DMS153 treated with DMSO at 0.1 percent for 48 hours (cell line): ENCODE data around the gene HPCAL4.

Source experiments
- DNase-seq: peaks from one replicate; lab custom pipeline; 2025; ENCODE audit not compliant: unreplicated experiment; lab: John Stamatoyannopoulos, UW

HPCAL4 gene

GRCh38 chr1:39704757-39705156 is 13.5 kb upstream of the HPCAL4 start:
- DNase-seq, result no peak

- DNase-seq, result peak; percentile 81
Observed at GRCh38 chr1:39701049-39701439, 9.8 kb upstream of the HPCAL4 start.

- DNase-seq, result no peak
Observed at GRCh38 chr1:39700348-39700747, 9.1 kb upstream of the HPCAL4 start.

GRCh38 chr1:39699419-39699818 is 8.2 kb upstream of the HPCAL4 start:
- no peak for DNase-seq

GRCh38 chr1:39698568-39698967 is 7.3 kb upstream of the HPCAL4 start:
- no peak for DNase-seq

- DNase-seq, result no peak
Observed at GRCh38 chr1:39696448-39696847, 5.2 kb upstream of the HPCAL4 start.

- DNase-seq, result no peak
Observed at GRCh38 chr1:39695016-39695415, 3.8 kb upstream of the HPCAL4 start.

GRCh38 chr1:39694026-39694425 is 2.8 kb upstream of the HPCAL4 start:
- DNase-seq, result no peak

GRCh38 chr1:39692152-39693074 is 1.2 kb upstream of the HPCAL4 start:
- peak; percentile 35 for DNase-seq

GRCh38 chr1:39690794-39691382 is 345 bp downstream of the HPCAL4 start:
- no peak for DNase-seq

- no peak for DNase-seq
Observed at GRCh38 chr1:39690225-39690624, 1.0 kb downstream of the HPCAL4 start.

- peak; percentile 33 for DNase-seq
Observed at GRCh38 chr1:39689635-39690034, 1.6 kb downstream of the HPCAL4 start.

GRCh38 chr1:39689214-39689613 is 2.0 kb downstream of the HPCAL4 start:
- DNase-seq, result no peak

- DNase-seq, result no peak
Observed at GRCh38 chr1:39688706-39689105, 2.5 kb downstream of the HPCAL4 start.

- DNase-seq, result no peak
Observed at GRCh38 chr1:39687243-39687642, 4.0 kb downstream of the HPCAL4 start.

- no peak for DNase-seq
Observed at GRCh38 chr1:39685071-39685470, 6.2 kb downstream of the HPCAL4 start.

- no peak for DNase-seq
Observed at GRCh38 chr1:39684313-39684664, 6.9 kb downstream of the HPCAL4 start.

GRCh38 chr1:39683591-39684312 is 7.5 kb downstream of the HPCAL4 start:
- DNase-seq, result no peak

GRCh38 chr1:39681999-39682398 is 9.2 kb downstream of the HPCAL4 start:
- DNase-seq, result no peak

GRCh38 chr1:39681294-39681693 is 9.9 kb downstream of the HPCAL4 start:
- DNase-seq, result no peak

- DNase-seq, result no peak
Observed at GRCh38 chr1:39680751-39681150, 10.5 kb downstream of the HPCAL4 start.

GRCh38 chr1:39679821-39680220 is 11.4 kb downstream of the HPCAL4 start:
- DNase-seq, result no peak
